HG02763 (cell line): ENCODE data around the gene NCKAP1.
A peak's percentile ranks its signal among the peaks of the same experiment; 100 is the strongest.
"Not testable (repeated sequence)": the region's sequence is repeated elsewhere in the genome, so short reads cannot be mapped to it uniquely, and the experiment has no call there.

Source experiments
- ATAC-seq: cut with Tn5 transposase; IDR thresholded peaks from one replicate; pipeline ENCODE4 v1.9.1; 2021; ENCODE audit warnings: mild to moderate bottlenecking, moderate library complexity; ENCODE audit not compliant: unreplicated experiment

Gene NCKAP1

GRCh38 chr2:183038341-183039300, at the start of gene NCKAP1:
NCKAP1 (minus strand) TSS chr2:183038457; CDS start chr2:183038099, 358 bp downstream.
- peak; percentile 84 for ATAC-seq

GRCh38 chr2:183081911-183082310, 43.7 kb upstream of the NCKAP1 start:
- ATAC-seq = no peak

- peak; percentile 23 for ATAC-seq
Measured at GRCh38 chr2:183079139-183079775, 41.0 kb upstream of the NCKAP1 start.

- peak; percentile 89 for ATAC-seq
Measured at GRCh38 chr2:183078464-183079138, 40.3 kb upstream of the NCKAP1 start, which contains the start of gene DUSP19. DUSP19 (plus strand) TSS chr2:183078747; CDS start chr2:183078934, 187 bp downstream.

- no peak for ATAC-seq
Measured at GRCh38 chr2:183078163-183078463, 39.9 kb upstream of the NCKAP1 start.

GRCh38 chr2:183072177-183072576, 33.9 kb upstream of the NCKAP1 start:
- ATAC-seq = no peak

- no peak for ATAC-seq
Measured at GRCh38 chr2:183070942-183071844, 32.9 kb upstream of the NCKAP1 start.

- no peak for ATAC-seq
Measured at GRCh38 chr2:183069174-183069573, 30.9 kb upstream of the NCKAP1 start.

GRCh38 chr2:183068561-183068960, 30.3 kb upstream of the NCKAP1 start:
- ATAC-seq = no peak

GRCh38 chr2:183063083-183063482, 24.8 kb upstream of the NCKAP1 start:
- ATAC-seq = no peak

GRCh38 chr2:183060571-183061231, 22.4 kb upstream of the NCKAP1 start:
- ATAC-seq = no peak

GRCh38 chr2:183059561-183059960, 21.3 kb upstream of the NCKAP1 start:
- ATAC-seq = no peak

GRCh38 chr2:183057333-183057985, 19.2 kb upstream of the NCKAP1 start:
- peak; percentile 34 for ATAC-seq

- ATAC-seq = no peak
Measured at GRCh38 chr2:183049420-183049819, 11.2 kb upstream of the NCKAP1 start.

- ATAC-seq = not testable (repeated sequence)
Measured at GRCh38 chr2:183047486-183048125, 9.3 kb upstream of the NCKAP1 start.

GRCh38 chr2:183043580-183043979, 5.3 kb upstream of the NCKAP1 start:
- ATAC-seq = not testable (repeated sequence)

GRCh38 chr2:183040604-183041003, 2.3 kb upstream of the NCKAP1 start:
- no peak for ATAC-seq

GRCh38 chr2:183037553-183038340, 510 bp downstream of the NCKAP1 start:
- peak; percentile 42 for ATAC-seq
